ENCODE measurements around the gene TBX4. TPM values are rescaled to one million over a fixed set of nuclear protein-coding genes. Genes with fewer than 3 reads are reported as not detected.
"Not testable (repeated sequence)": the region's sequence is repeated elsewhere in the genome, so short reads cannot be mapped to it uniquely, and the experiment has no call there.

TBX4 gene
- total RNA-seq, 2 experiments from 2014 or later = not detected

GRCh38 chr17:61517843-61518606, 65.8 kb downstream of the TBX4 start:
- peaks cover 3% of the 10 kb centered on the region for H3K27me3 Mint-ChIP-seq
- no peak for DNase-seq
- H3K4me3 Mint-ChIP-seq = no peak overlapping the region
- no peak overlapping the region for H3K27ac Mint-ChIP-seq
- no peaks in the 10 kb centered on the region for H3K36me3 Mint-ChIP-seq (ENCODE audit: low read depth)
- ChIA-PET CTCF (no interaction called here), POLR2A (no interaction called here)
- H3K4me1 Mint-ChIP-seq = no peaks in the 10 kb centered on the region
- H3K9me3 Mint-ChIP-seq (ENCODE audit: low read depth) = no peaks in the 10 kb centered on the region
- intact Hi-C loops (cut with DNase I, micrococcal nuclease) = no loop called here
- no peak for ATAC-seq

GRCh38 chr17:61519139-61519538, 66.9 kb downstream of the TBX4 start:
- no peaks in the 10 kb centered on the region for H3K36me3 Mint-ChIP-seq (ENCODE audit: low read depth)
- CTCF ChIA-PET = no interaction called here
- POLR2A ChIA-PET = no interaction called here
- H3K9me3 Mint-ChIP-seq (ENCODE audit: low read depth) = no peaks in the 10 kb centered on the region
- no peak for DNase-seq
- H3K4me1 Mint-ChIP-seq = no peaks in the 10 kb centered on the region
- ATAC-seq = no peak
- intact Hi-C loops (cut with DNase I, micrococcal nuclease) = no loop called here
- peaks cover 8% of the 10 kb centered on the region for H3K27me3 Mint-ChIP-seq
- H3K27ac Mint-ChIP-seq = no peak overlapping the region
- H3K4me3 Mint-ChIP-seq = no peak overlapping the region

- Mint-ChIP-seq H3K4me1 (no peaks in the 10 kb centered on the region), H3K36me3 (ENCODE audit: low read depth) (no peaks in the 10 kb centered on the region), H3K4me3 (no peak overlapping the region), H3K27ac (no peak overlapping the region), H3K27me3 (peaks cover 12% of the 10 kb centered on the region), H3K9me3 (ENCODE audit: low read depth) (no peaks in the 10 kb centered on the region)
- POLR2A ChIA-PET = no interaction called here
- CTCF ChIA-PET = no interaction called here
- intact Hi-C loops (cut with DNase I, micrococcal nuclease) = no loop called here
- no peak for ATAC-seq
- DNase-seq = no peak
Measured at GRCh38 chr17:61519754-61520440, 67.7 kb downstream of the TBX4 start.

- CTCF ChIA-PET = interaction anchor here (1.5 kb wide), 1 partner anchor 100 kb away, joined by 3 read pairs; no protein-coding TSS in a partner anchor
- intact Hi-C loops (cut with DNase I, micrococcal nuclease) = no loop called here
- no peak for ATAC-seq
Measured at GRCh38 chr17:61520897-61521296, 68.7 kb downstream of the TBX4 start.

GRCh38 chr17:61522088-61522487, 69.9 kb downstream of the TBX4 start:
- ATAC-seq (no peak), DNase-seq (no peak)
- POLR2A ChIA-PET = no interaction called here
- intact Hi-C loops (cut with DNase I, micrococcal nuclease) = no loop called here
- H3K4me3 Mint-ChIP-seq = no peak overlapping the region
- CTCF ChIA-PET = interaction anchor here (0.7 to 1.5 kb wide), 2 partner anchors 52 to 102 kb away, joined by 3 read pairs; no protein-coding TSS in a partner anchor
- H3K9me3 Mint-ChIP-seq (ENCODE audit: low read depth) = no peaks in the 10 kb centered on the region
- H3K4me1 Mint-ChIP-seq = no peaks in the 10 kb centered on the region
- H3K27me3 Mint-ChIP-seq = peaks cover 24% of the 10 kb centered on the region
- no peaks in the 10 kb centered on the region for H3K36me3 Mint-ChIP-seq (ENCODE audit: low read depth)
- no peak overlapping the region for H3K27ac Mint-ChIP-seq

More at GRCh38 chr17:61520897-61521296, 68.7 kb downstream of the TBX4 start:
- peaks cover 17% of the 10 kb centered on the region for H3K27me3 Mint-ChIP-seq
- no peaks in the 10 kb centered on the region for H3K4me1 Mint-ChIP-seq
- POLR2A ChIA-PET = no interaction called here
- no peak overlapping the region for H3K4me3 Mint-ChIP-seq
- H3K9me3 Mint-ChIP-seq (ENCODE audit: low read depth) = no peaks in the 10 kb centered on the region
- DNase-seq = no peak
- H3K36me3 Mint-ChIP-seq (ENCODE audit: low read depth) = no peaks in the 10 kb centered on the region
- no peak overlapping the region for H3K27ac Mint-ChIP-seq

- no peak overlapping the region for H3K27ac Mint-ChIP-seq
- intact Hi-C loops (cut with DNase I, micrococcal nuclease) = no loop called here
- DNase-seq = no peak
- no peaks in the 10 kb centered on the region for H3K4me1 Mint-ChIP-seq
- H3K4me3 Mint-ChIP-seq = no peak overlapping the region
- POLR2A ChIA-PET = no interaction called here
- CTCF ChIA-PET = interaction anchor here (1.0 kb wide), 1 partner anchor 13 kb away, joined by 4 read pairs; no protein-coding TSS in a partner anchor
- H3K9me3 Mint-ChIP-seq (ENCODE audit: low read depth) = no peaks in the 10 kb centered on the region
- peaks cover 24% of the 10 kb centered on the region for H3K27me3 Mint-ChIP-seq
- ATAC-seq = no peak
- H3K36me3 Mint-ChIP-seq (ENCODE audit: low read depth) = no peaks in the 10 kb centered on the region
Measured at GRCh38 chr17:61524319-61524718, 72.1 kb downstream of the TBX4 start.

GRCh38 chr17:61527441-61527840, 75.2 kb downstream of the TBX4 start:
- CTCF ChIA-PET = interaction anchor here (0.5 kb wide), 1 partner anchor 15 kb away, joined by 3 read pairs; no protein-coding TSS in a partner anchor
- DNase-seq; H3K36me3 Mint-ChIP-seq (ENCODE audit: low read depth); POLR2A ChIA-PET; H3K4me3 Mint-ChIP-seq; H3K4me1 Mint-ChIP-seq; H3K9me3 Mint-ChIP-seq (ENCODE audit: low read depth); intact Hi-C loops (cut with DNase I, micrococcal nuclease); H3K27ac Mint-ChIP-seq; ATAC-seq: not testable (repeated sequence)
- peaks cover 22% of the 10 kb centered on the region for H3K27me3 Mint-ChIP-seq

GRCh38 chr17:61528171-61528570, 75.9 kb downstream of the TBX4 start:
- Mint-ChIP-seq H3K9me3 (ENCODE audit: low read depth) (no peaks in the 10 kb centered on the region), H3K27me3 (peaks cover 22% of the 10 kb centered on the region), H3K27ac (no peak overlapping the region), H3K36me3 (ENCODE audit: low read depth) (no peaks in the 10 kb centered on the region), H3K4me1 (no peaks in the 10 kb centered on the region), H3K4me3 (no peak overlapping the region)
- intact Hi-C loops (cut with DNase I, micrococcal nuclease) = no loop called here
- CTCF ChIA-PET = no interaction called here
- no peak for DNase-seq
- no peak for ATAC-seq
- POLR2A ChIA-PET = no interaction called here

- H3K27me3 Mint-ChIP-seq = peaks cover 7% of the 10 kb centered on the region
- intact Hi-C loops (cut with DNase I, micrococcal nuclease) = no loop called here
- H3K4me3 Mint-ChIP-seq = no peak overlapping the region
- H3K27ac Mint-ChIP-seq = no peak overlapping the region
- H3K36me3 Mint-ChIP-seq (ENCODE audit: low read depth) = no peaks in the 10 kb centered on the region
- DNase-seq = no peak
- ATAC-seq = no peak
- POLR2A ChIA-PET = no interaction called here
- H3K9me3 Mint-ChIP-seq (ENCODE audit: low read depth) = no peaks in the 10 kb centered on the region
- CTCF ChIA-PET = no interaction called here
- H3K4me1 Mint-ChIP-seq = no peaks in the 10 kb centered on the region
Measured at GRCh38 chr17:61531223-61531622, 79.0 kb downstream of the TBX4 start.

- H3K27me3 Mint-ChIP-seq = peaks cover 2% of the 10 kb centered on the region
- POLR2A ChIA-PET = no interaction called here
- intact Hi-C loops (cut with DNase I, micrococcal nuclease) = no loop called here
Measured at GRCh38 chr17:61532826-61533225, 80.6 kb downstream of the TBX4 start.

GRCh38 chr17:61533797-61534196, 81.6 kb downstream of the TBX4 start:
- no peak overlapping the region for H3K27ac Mint-ChIP-seq
- ATAC-seq = no peak
- no peak for DNase-seq
- intact Hi-C loops (cut with DNase I, micrococcal nuclease) = no loop called here
- H3K4me3 Mint-ChIP-seq = no peak overlapping the region
- CTCF ChIA-PET = interaction anchor here (0.6 to 0.8 kb wide), 3 partner anchors 8 to 272 kb away, joined by 3 read pairs; no protein-coding TSS in a partner anchor
- H3K27me3 Mint-ChIP-seq = peaks cover 2% of the 10 kb centered on the region
- POLR2A ChIA-PET = no interaction called here
- no peaks in the 10 kb centered on the region for H3K9me3 Mint-ChIP-seq (ENCODE audit: low read depth)
- peaks cover 3% of the 10 kb centered on the region for H3K4me1 Mint-ChIP-seq
- no peaks in the 10 kb centered on the region for H3K36me3 Mint-ChIP-seq (ENCODE audit: low read depth)

More at GRCh38 chr17:61532826-61533225, 80.6 kb downstream of the TBX4 start:
- Mint-ChIP-seq H3K4me1 (peaks cover 3% of the 10 kb centered on the region), H3K36me3 (ENCODE audit: low read depth) (no peaks in the 10 kb centered on the region), H3K27ac (no peak overlapping the region), H3K4me3 (no peak overlapping the region), H3K9me3 (ENCODE audit: low read depth) (no peaks in the 10 kb centered on the region)
- CTCF ChIA-PET = no interaction called here
- ATAC-seq (no peak), DNase-seq (no peak)

GRCh38 chr17:61534414-61534813, 82.2 kb downstream of the TBX4 start:
- Mint-ChIP-seq H3K36me3 (ENCODE audit: low read depth) (no peaks in the 10 kb centered on the region), H3K27me3 (peaks cover 2% of the 10 kb centered on the region), H3K9me3 (ENCODE audit: low read depth) (no peaks in the 10 kb centered on the region), H3K4me1 (peaks cover 3% of the 10 kb centered on the region), H3K27ac (no peak overlapping the region), H3K4me3 (no peak overlapping the region)
- ATAC-seq (no peak), DNase-seq (no peak)
- CTCF ChIA-PET = interaction anchor here (0.6 to 0.8 kb wide), 3 partner anchors 9 to 273 kb away, joined by 3 read pairs; no protein-coding TSS in a partner anchor
- POLR2A ChIA-PET = no interaction called here
- intact Hi-C loops (cut with DNase I, micrococcal nuclease) = no loop called here
